ENCODE data around the gene CDH13.

DNA sequence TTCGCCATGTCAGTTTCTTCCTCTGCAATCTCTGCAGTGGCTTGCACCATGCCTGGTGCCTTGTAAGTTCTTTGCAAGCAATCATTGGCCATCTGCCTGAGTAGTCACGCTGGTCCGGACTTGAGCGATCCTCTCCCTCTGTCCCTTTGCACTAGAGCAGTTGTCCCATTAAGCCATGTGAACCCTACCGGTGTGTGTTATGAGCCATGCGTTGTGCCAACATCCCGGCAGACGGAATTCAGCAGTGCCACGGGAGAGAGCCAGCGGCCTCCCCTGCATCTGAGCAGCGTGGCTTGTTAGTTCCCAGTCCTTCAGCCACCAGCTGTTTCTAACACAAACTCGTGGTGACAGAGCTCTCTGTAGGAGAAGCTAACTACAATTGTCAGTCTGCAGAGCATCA, 905.9 kb downstream of the CDH13 start:
- TF ChIP-seq RBBP5 (conservative IDR thresholded peaks at IDR 0.05): no peak
- TF ChIP-seq, protein P1, sequence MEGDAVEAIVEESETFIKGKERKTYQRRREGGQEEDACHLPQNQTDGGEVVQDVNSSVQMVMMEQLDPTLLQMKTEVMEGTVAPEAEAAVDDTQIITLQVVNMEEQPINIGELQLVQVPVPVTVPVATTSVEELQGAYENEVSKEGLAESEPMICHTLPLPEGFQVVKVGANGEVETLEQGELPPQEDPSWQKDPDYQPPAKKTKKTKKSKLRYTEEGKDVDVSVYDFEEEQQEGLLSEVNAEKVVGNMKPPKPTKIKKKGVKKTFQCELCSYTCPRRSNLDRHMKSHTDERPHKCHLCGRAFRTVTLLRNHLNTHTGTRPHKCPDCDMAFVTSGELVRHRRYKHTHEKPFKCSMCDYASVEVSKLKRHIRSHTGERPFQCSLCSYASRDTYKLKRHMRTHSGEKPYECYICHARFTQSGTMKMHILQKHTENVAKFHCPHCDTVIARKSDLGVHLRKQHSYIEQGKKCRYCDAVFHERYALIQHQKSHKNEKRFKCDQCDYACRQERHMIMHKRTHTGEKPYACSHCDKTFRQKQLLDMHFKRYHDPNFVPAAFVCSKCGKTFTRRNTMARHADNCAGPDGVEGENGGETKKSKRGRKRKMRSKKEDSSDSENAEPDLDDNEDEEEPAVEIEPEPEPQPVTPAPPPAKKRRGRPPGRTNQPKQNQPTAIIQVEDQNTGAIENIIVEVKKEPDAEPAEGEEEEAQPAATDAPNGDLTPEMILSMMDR (IDR thresholded peaks at IDR 0.05 in 2 of 3, conservative IDR thresholded peaks at IDR 0.05 in 1 of 3; ENCODE audit: control insufficient read depth in 2 of 3, extremely low read depth in 1 of 3, insufficient read depth in 1 of 3, low read depth in 3 of 3, low read length in 3 of 3): no peak
